MM.1S (cell line): ENCODE data around the gene NOD2.

ENCODE experiments used
- CTCF ChIP-seq: fragments of 300-600 bp; sonication (generic); IDR thresholded peaks from 2 replicates; pipeline ENCODE4 v1.5.1; 2016; ENCODE audit warnings: antibody characterized with exemption, low read length, mixed read lengths
- EZH2phosphoT487 ChIP-seq: fragments of 300-600 bp; sonication (generic); IDR thresholded peaks from 2 replicates; pipeline ENCODE4 v1.6.1; 2018; ENCODE audit warnings: antibody characterized with exemption, low read length

- TF ChIP-seq CTCF: no peak
- no peak for TF ChIP-seq EZH2phosphoT487
These were observed 49.3 kb downstream of the NOD2 start for GRCh38 chr16:50742576-50743200.
